CD4-positive, alpha-beta T cell (primary cell): ENCODE results near the gene PATJ. TPM values are rescaled to one million over a fixed set of nuclear protein-coding genes. Genes with fewer than 3 reads are reported as not detected.
"Not testable (repeated sequence)": the region's sequence is repeated elsewhere in the genome, so short reads cannot be mapped to it uniquely, and the experiment has no call there.

Experiments used
- ATAC-seq: fragments of 200-7000 bp; cut with Tn5 transposase; one replicate; pipeline ENCODE4 v1.10.0; 2022; ENCODE audit warnings: mild to moderate bottlenecking; ENCODE audit not compliant: poor library complexity
- CTCF ChIA-PET: fragments of 350-600 bp; sonication (Branson Sonifier 250); formaldehyde crosslinking; loops from one replicate; lab custom pipeline; 2021; ENCODE audit warnings: antibody characterized with exemption, inconsistent platforms; lab: Charles Lee
- POLR2A ChIA-PET: fragments of 350-600 bp; sonication (Branson Sonifier 250); formaldehyde crosslinking; loops from one replicate; lab custom pipeline; 2021; ENCODE audit warnings: antibody characterized with exemption, inconsistent platforms; lab: Charles Lee
- DNase-seq, 14 experiments: peaks; one replicate each; pipeline ENCODE4 v3.0.0-alpha.2; 2013 to 2020; ENCODE audit warnings: mixed read lengths in 2 of 14
- H3K27ac ChIP-seq, 2 donors: one replicate each; pipeline versions ENCODE4 v1.5.1 to v1.7.0; 2013; ENCODE audit warnings: low read length in 2 of 2, low read depth in 1 of 2, mild to moderate bottlenecking in 1 of 2
- H3K27me3 ChIP-seq, 2 experiments: 1 replicate in 1 of 2; 2 replicates in 1 of 2; pipeline versions ENCODE4 v1.6.1 to v1.7.0; 2013; ENCODE audit warnings: low read length in 2 of 2, control low read depth in 1 of 2, mild to moderate bottlenecking in 1 of 2, moderate library complexity in 1 of 2; ENCODE audit not compliant: insufficient read depth in 2 of 2, control insufficient read depth in 1 of 2
- H3K36me3 ChIP-seq: one replicate; pipeline ENCODE4 v1.6.1; 2013; ENCODE audit warnings: low read length, control low read depth; ENCODE audit not compliant: insufficient read depth
- H3K4me1 ChIP-seq: one replicate; pipeline ENCODE4 v1.6.1; 2013; ENCODE audit warnings: low read length, control low read depth; ENCODE audit not compliant: insufficient read depth
- H3K4me3 ChIP-seq: one replicate; pipeline ENCODE4 v1.5.1; 2013; ENCODE audit warnings: mild to moderate bottlenecking, low read length, moderate library complexity
- H3K9me3 ChIP-seq, 2 experiments: 1 replicate in 1 of 2; 2 replicates in 1 of 2; pipeline versions ENCODE4 v1.6.1 to v1.7.0; 2013; ENCODE audit warnings: low read length in 2 of 2, mild to moderate bottlenecking in 2 of 2, control low read depth in 1 of 2, moderate library complexity in 1 of 2; ENCODE audit not compliant: control insufficient read depth in 1 of 2, insufficient read depth in 1 of 2
- H3K27ac Mint-ChIP-seq: one replicate; pipeline ENCODE4 v1.8.0; 2020; ENCODE audit warnings: mixed read lengths
- H3K27me3 Mint-ChIP-seq: one replicate; pipeline ENCODE4 v1.8.0; 2021; ENCODE audit warnings: mixed read lengths
- H3K36me3 Mint-ChIP-seq: one replicate; pipeline ENCODE4 v1.8.0; 2021; ENCODE audit warnings: low read depth, mixed read lengths
- H3K4me1 Mint-ChIP-seq: one replicate; pipeline ENCODE4 v1.8.0; 2021; ENCODE audit warnings: low read depth, mixed read lengths
- H3K4me3 Mint-ChIP-seq: one replicate; pipeline ENCODE4 v1.8.0; 2020; ENCODE audit warnings: mild to moderate bottlenecking, mixed read lengths
- H3K9me3 Mint-ChIP-seq: one replicate; pipeline ENCODE4 v1.8.0; 2020; ENCODE audit warnings: mixed read lengths
- CTCF ChIP-seq: fragments of 200-600 bp; IDR thresholded peaks from one replicate; pipeline ENCODE4 v1.8.0; 2022; ENCODE audit warnings: antibody characterized with exemption, mild to moderate bottlenecking
- intact Hi-C, 2 experiments: fragments of 100-400 bp; cut with DNase I in 1 of 2; cut with micrococcal nuclease in 1 of 2; formaldehyde crosslinking; loops; one replicate each; pipeline versions ENCODE4 v1.15.1 to v1.9.0; 2023 to 2025; cut with DNase I, micrococcal nuclease
- total RNA-seq, 174 experiments: library from RNA in 2 of 174; stranded (reverse) in 2 of 174; gene quantifications; one replicate each; pipeline ENCODE4 v1.2.3 and lab custom pipeline; 2021 to 2026

Gene PATJ
- total RNA-seq, 2 experiments from 2014 or later = 50.4 to 54.1 TPM

GRCh38 chr1:61724813-61725694 is 17.2 kb upstream of the PATJ start, which contains the start of gene TM2D1:
Gene TM2D1, minus strand, starts transcription at chr1:61725141. Its CDS starts 21 bp downstream, at chr1:61725120.
- H3K9me3 ChIP-seq = no peaks in the 10 kb centered on the region
- H3K27ac ChIP-seq = peak within 1 kb of the TSS; percentile 87 to 91
- peak; percentile 91 for ATAC-seq
- Mint-ChIP-seq H3K4me1 (peaks cover 40% of the 10 kb centered on the region), H3K27ac (peak within 1 kb of the TSS; percentile 97), H3K4me3 (peak within 1 kb of the TSS; percentile 97), H3K36me3 (peaks cover 32% of the 10 kb centered on the region), H3K27me3 (no peaks in the 10 kb centered on the region), H3K9me3 (no peaks in the 10 kb centered on the region)
- H3K36me3 ChIP-seq = peaks cover 10% of the 10 kb centered on the region
- no peak for TF ChIP-seq CTCF
- H3K4me1 ChIP-seq = peaks cover 17% of the 10 kb centered on the region
- ChIA-PET CTCF (no interaction called here), POLR2A (interaction anchor here (0.6 to 1.1 kb wide), 7 partner anchors 15 to 862 kb away, joined by 3 to 8 read pairs (median 5); no protein-coding TSS in a partner anchor)
- peak within 1 kb of the TSS; percentile 93 for H3K4me3 ChIP-seq
- intact Hi-C loops = loop anchor here (1.0 to 10.0 kb wide), 7 partner anchors 16 to 1910 kb away; partner anchors contain the start of genes ATG4C (in 1 of the 2), HOOK1 (in 1 of the 2) and USP1 (in 1 of the 2)
- no peaks in the 10 kb centered on the region for H3K27me3 ChIP-seq
- DNase-seq = peak; percentile 65 to 92 (median 78)

GRCh38 chr1:61727544-61727943 is 14.7 kb upstream of the PATJ start:
- Mint-ChIP-seq H3K4me1 (peaks cover 32% of the 10 kb centered on the region), H3K36me3 (peaks cover 16% of the 10 kb centered on the region), H3K9me3 (no peaks in the 10 kb centered on the region), H3K27me3 (no peaks in the 10 kb centered on the region), H3K4me3 (peak overlapping the region; percentile 70), H3K27ac (no peak overlapping the region)
- DNase-seq (no peak), ATAC-seq (no peak)
- ChIA-PET POLR2A (interaction anchor here (1.0 kb wide), 1 partner anchor 14 kb away, joined by 3 read pairs; the partner anchor contains the start of gene PATJ), CTCF (interaction anchor here (0.5 kb wide), 1 partner anchor 12 kb away, joined by 4 read pairs; no protein-coding TSS in a partner anchor)
- no peak for TF ChIP-seq CTCF
- intact Hi-C loops = loop anchor here in 1 of 2 experiments (2.0 to 10.0 kb wide), 5 partner anchors 13 to 1913 kb away; partner anchors contain the start of genes ATG4C, HOOK1 and USP1
- no peak overlapping the region for H3K27ac ChIP-seq
- H3K4me1 ChIP-seq = peaks cover 11% of the 10 kb centered on the region
- no peak overlapping the region for H3K4me3 ChIP-seq
- no peaks in the 10 kb centered on the region for H3K27me3 ChIP-seq
- peaks cover 3% of the 10 kb centered on the region for H3K36me3 ChIP-seq
- H3K9me3 ChIP-seq = no peaks in the 10 kb centered on the region

GRCh38 chr1:61730679-61731078 is 11.6 kb upstream of the PATJ start:
- ATAC-seq, DNase-seq, H3K4me3 ChIP-seq, H3K4me1 Mint-ChIP-seq, H3K4me3 Mint-ChIP-seq, H3K36me3 Mint-ChIP-seq, H3K9me3 ChIP-seq, POLR2A ChIA-PET, H3K9me3 Mint-ChIP-seq, H3K27me3 ChIP-seq, H3K27me3 Mint-ChIP-seq, H3K27ac ChIP-seq, H3K4me1 ChIP-seq, H3K27ac Mint-ChIP-seq, H3K36me3 ChIP-seq, CTCF ChIA-PET: not testable (repeated sequence)
- intact Hi-C loops = loop anchor here in 1 of 2 experiments (10.0 kb wide), 1 partner anchor 676 kb away; no protein-coding TSS in a partner anchor
